ENCODE measurements around the gene TEX22. TPM values are rescaled to one million over a fixed set of nuclear protein-coding genes. Genes with fewer than 3 reads are reported as not detected.

The TEX22 gene
- total RNA-seq, 1 donor from 2014 or later = under 0.01 TPM

GRCh38 chr14:105420101-105420973 lies 22.0 kb downstream of the TEX22 start:
- no peak for DNase-seq (ENCODE audit: low read depth in 2 of 2)

- no peak for DNase-seq (ENCODE audit: low read depth in 2 of 2)
These were observed 22.8 kb downstream of the TEX22 start for GRCh38 chr14:105420974-105421674.

- no peak for DNase-seq (ENCODE audit: low read depth in 2 of 2)
These were observed 23.6 kb downstream of the TEX22 start for GRCh38 chr14:105421723-105422615.

- DNase-seq (ENCODE audit: low read depth in 2 of 2) = no peak
These were observed 24.6 kb downstream of the TEX22 start for GRCh38 chr14:105422695-105423487.

- no peak for DNase-seq (ENCODE audit: low read depth in 2 of 2)
These were observed 25.3 kb downstream of the TEX22 start for GRCh38 chr14:105423488-105424195.

- DNase-seq (ENCODE audit: low read depth in 2 of 2) = no peak
These were observed 26.5 kb downstream of the TEX22 start for GRCh38 chr14:105424861-105425260.

- DNase-seq (ENCODE audit: low read depth in 2 of 2) = no peak
These were observed 27.5 kb downstream of the TEX22 start for GRCh38 chr14:105425823-105426247.

- no peak for DNase-seq (ENCODE audit: low read depth in 2 of 2)
These were observed 28.2 kb downstream of the TEX22 start for GRCh38 chr14:105426416-105427130.

- no peak for DNase-seq (ENCODE audit: low read depth in 2 of 2)
These were observed 29.1 kb downstream of the TEX22 start for GRCh38 chr14:105427412-105427811.

GRCh38 chr14:105427936-105428485 lies 29.7 kb downstream of the TEX22 start:
- no peak for DNase-seq (ENCODE audit: low read depth in 2 of 2)

- DNase-seq (ENCODE audit: low read depth in 2 of 2) = peak in 1 of 2 donors; percentile 91
These were observed 31.7 kb downstream of the TEX22 start for GRCh38 chr14:105430042-105430441.

GRCh38 chr14:105430565-105430964 lies 32.2 kb downstream of the TEX22 start:
- peak in 1 of 2 donors; percentile 87 for DNase-seq (ENCODE audit: low read depth in 2 of 2)

GRCh38 chr14:105431256-105431655 lies 32.9 kb downstream of the TEX22 start:
- no peak for DNase-seq (ENCODE audit: low read depth in 2 of 2)

GRCh38 chr14:105432657-105433056 lies 34.3 kb downstream of the TEX22 start:
- DNase-seq (ENCODE audit: low read depth in 2 of 2) = no peak

- no peak for DNase-seq (ENCODE audit: low read depth in 2 of 2)
These were observed 34.8 kb downstream of the TEX22 start for GRCh38 chr14:105433161-105433605.

GRCh38 chr14:105436402-105436801 lies 38.1 kb downstream of the TEX22 start:
- DNase-seq (ENCODE audit: low read depth in 2 of 2) = no peak

GRCh38 chr14:105436891-105437722 lies 38.8 kb downstream of the TEX22 start:
- DNase-seq (ENCODE audit: low read depth in 2 of 2) = no peak

Data from dermis microvascular lymphatic vessel endothelial cell (primary cell).